Measurements from ENCODE around the gene BACH1.

Gene BACH1

GRCh38 chr21:29316806-29317205, 18.1 kb downstream of the BACH1 start:
- no peak for DNase-seq (ENCODE audit: extremely low read depth, low read depth)
- no peak for TF ChIP-seq CTCF (IDR thresholded peaks at IDR 0.05; ENCODE audit: low read depth, low read length)

- no peak for TF ChIP-seq CTCF (IDR thresholded peaks at IDR 0.05; ENCODE audit: low read depth, low read length)
- no peak for DNase-seq (ENCODE audit: extremely low read depth, low read depth)
These were observed 19.6 kb downstream of the BACH1 start for GRCh38 chr21:29318354-29318753.

- no peak for TF ChIP-seq CTCF (IDR thresholded peaks at IDR 0.05; ENCODE audit: low read depth, low read length)
- DNase-seq (ENCODE audit: extremely low read depth, low read depth): no peak
These were observed 21.3 kb downstream of the BACH1 start for GRCh38 chr21:29320031-29320430.

GRCh38 chr21:29321217-29321616, 22.5 kb downstream of the BACH1 start:
- DNase-seq (ENCODE audit: extremely low read depth, low read depth): no peak
- TF ChIP-seq CTCF (IDR thresholded peaks at IDR 0.05; ENCODE audit: low read depth, low read length): no peak

GRCh38 chr21:29321932-29322928, 23.5 kb downstream of the BACH1 start:
- no peak for TF ChIP-seq CTCF (IDR thresholded peaks at IDR 0.05; ENCODE audit: low read depth, low read length)

GRCh38 chr21:29323189-29323588, 24.5 kb downstream of the BACH1 start:
- no peak for TF ChIP-seq CTCF (IDR thresholded peaks at IDR 0.05; ENCODE audit: low read depth, low read length)
- no peak for DNase-seq (ENCODE audit: extremely low read depth, low read depth)

More at GRCh38 chr21:29321932-29322928, 23.5 kb downstream of the BACH1 start:
- DNase-seq (ENCODE audit: extremely low read depth, low read depth): no peak

- no peak for DNase-seq (ENCODE audit: extremely low read depth, low read depth)
- no peak for TF ChIP-seq CTCF (IDR thresholded peaks at IDR 0.05; ENCODE audit: low read depth, low read length)
These were observed 28.3 kb downstream of the BACH1 start for GRCh38 chr21:29326914-29327554.

All from AG09319 (cell line).